H7 (cell line): ENCODE data around the gene BCAR3. TPM values are rescaled to one million over a fixed set of nuclear protein-coding genes. Genes with fewer than 3 reads are reported as not detected.

ENCODE experiments used
- DNase-seq: peaks from one replicate; pipeline ENCODE4 v3.0.0; 2012
- H3K27me3 ChIP-seq: 2 replicates; pipeline ENCODE4 v1.6.0; 2011; ENCODE audit warnings: mild to moderate bottlenecking, low read length; ENCODE audit not compliant: control insufficient read depth, insufficient read depth
- H3K36me3 ChIP-seq: replicated peaks from 2 replicates; pipeline ENCODE4 v1.5.1; 2011; ENCODE audit warnings: low read length; ENCODE audit not compliant: control insufficient read depth, insufficient read depth
- H3K4me3 ChIP-seq: 2 replicates; pipeline ENCODE4 v1.5.1; 2011; ENCODE audit warnings: low read depth, mild to moderate bottlenecking, control low read depth, low read length, moderate library complexity; ENCODE audit not compliant: insufficient read depth
- total RNA-seq: library from RNA; depleted of rRNA; stranded (reverse); fragments of >200 nt; shearing (Covaris generic); gene quantifications from 2 replicates; pipeline ENCODE4 v1.2.3, GENCODE V29; 2014; rRNA removed

The BCAR3 gene
- total RNA-seq, 1 experiment from 2014 or later, result 67.4 TPM

DNA sequence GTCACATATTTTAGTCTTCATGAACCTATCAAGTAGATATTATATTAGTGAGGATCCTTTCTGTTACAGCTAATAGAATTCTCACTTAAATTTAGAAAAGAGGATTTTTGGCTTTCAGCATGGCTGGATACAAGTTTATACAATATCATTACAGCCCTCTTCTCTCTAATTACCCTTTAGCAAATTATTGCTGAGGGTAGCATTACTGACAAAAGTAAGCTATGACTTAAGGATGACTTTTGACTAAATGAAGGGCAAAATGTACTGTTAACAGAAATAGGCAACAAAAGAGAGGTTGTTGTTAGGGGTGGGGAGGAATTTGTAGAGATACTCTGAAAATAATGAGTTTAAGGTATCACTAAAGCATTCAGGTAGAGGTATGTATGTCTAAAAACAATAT, 148.0 kb downstream of the BCAR3 start:
- no peak for DNase-seq
- Histone ChIP-seq H3K4me3 (no peak overlapping the region), H3K36me3 (no peaks in the 10 kb centered on the region; the same call in none of the 2 replicates), H3K27me3 (no peaks in the 10 kb centered on the region)

DNA sequence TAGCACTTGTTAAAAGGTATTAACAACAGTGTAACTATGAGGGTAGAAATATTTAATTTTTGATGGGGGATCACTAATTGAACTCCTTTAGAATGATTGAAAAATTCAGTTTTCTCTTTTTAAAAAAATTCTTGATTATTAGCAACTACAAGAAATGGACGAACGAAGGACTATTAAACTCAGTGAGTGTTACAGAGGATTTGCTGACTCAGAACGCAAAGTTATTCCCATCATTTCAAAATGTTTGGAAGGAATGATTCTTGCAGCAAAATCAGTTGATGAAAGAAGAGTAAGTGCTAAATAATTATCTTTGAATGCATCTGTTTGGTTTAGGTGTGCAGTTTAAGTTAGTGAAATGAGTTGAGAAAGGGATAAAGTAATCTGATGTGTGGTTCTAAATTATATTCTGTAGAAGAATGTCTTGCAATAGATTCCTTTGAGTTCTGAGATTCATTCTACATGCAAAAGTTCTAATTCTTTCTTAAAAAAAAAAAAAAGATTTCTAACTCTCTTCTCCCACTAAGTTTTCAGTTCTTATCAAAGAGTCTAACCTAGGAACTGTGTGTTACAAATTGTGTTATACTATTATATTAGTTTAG, 148.8 kb downstream of the BCAR3 start:
- Histone ChIP-seq H3K36me3 (no peaks in the 10 kb centered on the region; the same call in none of the 2 replicates), H3K4me3 (no peak overlapping the region), H3K27me3 (no peaks in the 10 kb centered on the region)
- no peak for DNase-seq

DNA sequence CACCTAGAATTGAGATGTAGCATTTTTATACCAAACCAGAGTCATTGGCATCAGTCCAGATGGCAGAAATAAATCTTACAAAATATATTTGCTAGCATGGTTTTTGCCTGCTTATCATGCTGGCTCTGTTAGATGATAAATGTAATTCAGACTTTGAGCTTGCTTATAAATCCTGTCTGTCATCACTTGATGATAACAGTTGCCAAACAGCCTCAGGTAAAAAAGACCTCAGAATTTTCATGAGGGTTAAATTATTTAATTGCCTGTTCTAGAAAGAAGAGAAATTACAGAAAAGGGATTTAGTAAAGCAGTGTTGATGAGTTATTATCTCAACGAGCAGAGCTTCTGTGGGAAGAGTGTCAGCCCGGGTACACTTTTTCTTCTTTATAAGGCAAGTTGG, 150.4 kb downstream of the BCAR3 start:
- Histone ChIP-seq H3K36me3 (no peaks in the 10 kb centered on the region; the same call in none of the 2 replicates), H3K27me3 (no peaks in the 10 kb centered on the region), H3K4me3 (no peak overlapping the region)
- no peak for DNase-seq

DNA sequence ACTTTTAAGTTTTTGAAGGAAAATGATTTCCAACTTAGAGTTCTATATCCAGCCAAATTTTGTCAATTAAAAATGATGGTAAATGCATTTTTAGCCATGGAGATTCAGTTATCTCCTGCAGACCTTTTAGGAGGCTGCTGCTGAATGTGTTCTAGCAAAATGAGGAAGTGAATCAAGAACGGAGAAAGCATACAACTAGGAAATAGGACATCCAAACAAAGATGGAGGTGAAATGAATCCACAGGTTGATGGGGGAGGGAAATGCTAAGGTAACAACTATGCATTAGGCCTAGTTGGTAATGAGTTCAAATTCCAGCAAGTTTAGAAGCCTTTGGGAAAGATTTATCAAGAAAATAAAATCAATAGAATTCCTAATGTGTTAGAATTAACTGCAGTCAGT, 153.2 kb downstream of the BCAR3 start:
- Histone ChIP-seq H3K27me3 (no peaks in the 10 kb centered on the region), H3K36me3 (no peaks in the 10 kb centered on the region; the same call in none of the 2 replicates), H3K4me3 (no peak overlapping the region)
- DNase-seq, result no peak

DNA sequence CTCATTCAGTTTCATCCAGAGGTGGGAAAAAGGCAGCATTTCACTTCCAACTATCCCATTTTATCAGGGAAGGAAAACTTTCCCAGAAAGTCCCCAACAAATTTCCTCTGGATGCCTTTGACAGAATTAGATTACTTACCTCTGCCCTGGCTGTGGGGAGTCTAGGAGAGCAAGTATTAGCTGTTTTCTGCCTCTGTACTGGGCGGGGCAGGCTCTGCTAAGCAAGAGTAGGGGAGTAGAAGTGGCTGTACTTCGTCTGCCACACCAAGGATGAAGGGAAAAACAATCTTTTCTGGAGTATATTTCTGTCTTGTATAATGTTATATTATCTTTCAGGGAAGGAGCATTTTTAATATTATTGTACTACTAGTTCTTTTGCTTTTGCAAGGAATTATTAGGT, 155.2 kb downstream of the BCAR3 start:
- no peaks in the 10 kb centered on the region for H3K27me3 ChIP-seq
- no peak overlapping the region for H3K4me3 ChIP-seq
- H3K36me3 ChIP-seq, result no peaks in the 10 kb centered on the region; the same call in 1 of the 2 replicates
- no peak for DNase-seq

DNA sequence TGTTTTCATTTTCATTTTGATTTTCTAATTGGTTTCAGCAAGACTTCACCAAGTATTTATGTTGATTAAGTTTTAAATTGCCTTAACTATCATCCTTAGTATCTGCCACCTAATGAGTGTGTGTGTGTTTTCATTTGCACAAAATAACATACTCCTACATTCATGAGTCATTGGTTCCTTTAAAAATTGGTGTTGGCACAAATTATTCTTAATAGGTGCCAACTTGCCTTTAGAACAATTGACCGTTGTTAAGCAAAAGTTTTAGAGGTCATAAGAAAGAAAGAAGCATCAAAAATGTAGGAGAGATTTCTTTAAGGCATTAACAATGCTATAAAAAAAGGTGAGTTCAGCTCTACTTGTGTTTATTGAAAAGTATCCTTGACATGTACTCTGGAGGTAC, 156.2 kb downstream of the BCAR3 start:
- Histone ChIP-seq H3K36me3 (no peaks in the 10 kb centered on the region; the same call in 1 of the 2 replicates), H3K4me3 (no peak overlapping the region), H3K27me3 (no peaks in the 10 kb centered on the region)
- no peak for DNase-seq

DNA sequence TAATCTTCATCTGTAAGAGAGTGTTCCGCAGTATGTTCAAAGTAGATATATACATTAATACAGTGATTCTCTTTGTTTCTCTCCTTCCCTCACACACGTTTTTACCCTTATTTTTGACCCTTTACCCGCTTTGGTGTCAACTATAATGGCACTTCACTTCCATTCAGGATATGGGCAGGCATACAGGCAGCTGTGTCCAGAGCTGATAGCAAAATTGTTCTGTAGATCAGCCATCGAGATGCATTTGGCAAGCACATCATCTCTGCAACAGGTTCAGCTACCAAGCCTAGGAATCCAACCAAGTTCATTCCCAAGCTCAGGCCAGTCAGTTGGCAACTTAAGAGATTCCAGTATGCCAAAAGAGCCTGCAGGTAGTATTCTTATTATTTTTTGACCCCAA, 158.9 kb downstream of the BCAR3 start:
- Histone ChIP-seq H3K4me3 (no peak overlapping the region), H3K27me3 (no peaks in the 10 kb centered on the region), H3K36me3 (no peaks in the 10 kb centered on the region; the same call in 1 of the 2 replicates)
- no peak for DNase-seq

DNA sequence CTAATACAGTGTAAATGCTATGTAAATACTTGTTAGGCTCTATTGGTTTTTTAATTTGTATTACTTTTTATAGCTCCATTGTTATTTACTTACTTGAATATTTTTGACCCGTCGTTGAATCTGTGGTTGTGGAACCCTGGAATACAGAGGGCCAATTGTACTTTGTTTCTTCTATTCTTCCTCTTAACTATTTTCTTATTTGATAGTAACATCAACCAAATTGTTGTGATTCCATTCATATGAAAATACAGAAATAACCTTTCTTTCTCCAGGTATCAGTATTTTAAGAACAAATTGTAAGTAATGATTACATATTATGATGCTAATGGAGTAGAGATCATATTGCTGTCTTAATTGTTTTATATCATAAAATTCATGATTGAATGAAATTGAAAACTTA, 160.0 kb downstream of the BCAR3 start:
- Histone ChIP-seq H3K36me3 (no peaks in the 10 kb centered on the region; the same call in 1 of the 2 replicates), H3K27me3 (no peaks in the 10 kb centered on the region), H3K4me3 (no peak overlapping the region)
- no peak for DNase-seq

DNA sequence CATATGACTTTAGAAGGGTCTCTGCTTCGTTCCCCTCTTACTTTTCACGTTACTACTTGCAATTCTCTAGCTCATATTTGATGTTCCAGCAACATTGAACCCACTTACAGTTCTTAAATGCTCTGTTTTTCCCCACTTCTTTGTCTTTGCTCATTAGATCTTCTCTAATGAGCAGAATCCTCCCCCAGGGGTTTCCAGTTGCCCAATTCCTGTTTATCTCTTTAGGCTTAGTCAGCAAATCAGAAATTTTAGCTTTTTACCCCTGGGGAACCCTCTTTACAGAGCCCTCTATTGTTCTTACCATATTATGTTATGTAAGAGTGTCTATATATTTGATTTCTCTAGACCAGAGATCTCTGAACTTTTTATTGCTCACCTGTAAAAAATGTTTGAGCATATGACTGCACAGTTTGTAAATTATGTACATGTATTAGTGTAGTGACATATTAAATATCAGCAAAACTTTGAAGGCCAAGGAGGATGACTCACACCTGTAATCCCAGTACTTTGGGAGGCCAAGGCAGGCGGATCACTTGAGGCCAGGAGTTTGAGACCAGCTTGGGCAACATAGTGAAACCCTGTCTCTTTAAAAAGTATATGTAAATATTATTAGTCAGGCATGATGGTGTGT, 162.3 kb downstream of the BCAR3 start:
- H3K36me3 ChIP-seq, result no peaks in the 10 kb centered on the region; the same call in 1 of the 2 replicates
- no peaks in the 10 kb centered on the region for H3K27me3 ChIP-seq
- H3K4me3 ChIP-seq, result no peak overlapping the region
- DNase-seq, result no peak

DNA sequence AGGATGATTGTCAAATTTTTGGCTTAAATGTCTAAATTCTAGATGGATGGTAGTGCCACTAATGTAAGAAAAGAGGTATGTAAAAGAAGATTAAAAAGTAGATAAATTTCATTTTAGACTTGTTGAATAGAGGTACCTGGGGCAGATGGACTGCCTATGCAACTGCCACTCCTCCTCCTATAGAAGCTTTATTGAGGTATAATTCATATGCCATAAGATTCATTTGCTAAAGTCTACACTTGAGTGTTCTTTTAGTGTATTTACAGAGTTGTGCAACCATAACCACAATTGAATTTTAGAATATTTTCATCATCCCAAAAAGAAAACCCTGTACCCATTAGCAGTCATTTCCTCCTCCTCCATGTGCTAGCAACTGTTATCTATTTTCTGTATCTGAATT, 163.1 kb downstream of the BCAR3 start:
- Histone ChIP-seq H3K27me3 (no peaks in the 10 kb centered on the region), H3K36me3 (no peaks in the 10 kb centered on the region; the same call in 1 of the 2 replicates), H3K4me3 (no peak overlapping the region)
- no peak for DNase-seq

DNA sequence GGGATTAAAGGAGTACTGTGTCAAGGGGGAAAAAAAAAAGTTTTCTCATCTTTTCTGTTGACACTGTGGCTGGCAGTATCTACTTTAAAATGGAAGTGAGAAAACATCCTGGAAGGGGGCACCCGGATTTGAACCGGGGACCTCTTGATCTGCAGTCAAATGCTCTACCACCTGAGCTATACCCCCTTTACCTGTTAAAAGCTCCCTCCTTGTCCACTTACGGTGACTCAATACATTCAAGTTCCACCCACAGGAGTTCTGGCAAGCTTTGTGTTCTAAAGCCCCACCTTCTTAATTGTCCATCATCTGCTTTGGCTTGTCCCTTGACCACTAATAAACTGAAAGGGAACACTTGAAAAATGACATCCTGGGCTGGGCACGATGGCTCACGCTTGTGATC, 165.5 kb downstream of the BCAR3 start:
- H3K27me3 ChIP-seq, result no peaks in the 10 kb centered on the region
- DNase-seq, result no peak

More for the DNA sequence above, 165.5 kb downstream of the BCAR3 start:
- H3K36me3 ChIP-seq, result no peaks in the 10 kb centered on the region; the same call in 1 of the 2 replicates
- no peak overlapping the region for H3K4me3 ChIP-seq

Other genes starting within 250 kb of the BCAR3 start
- gene FNBP1L, start 233.7 kb downstream of the BCAR3 start, total RNA-seq, result 92.2 and 129 TPM in 2 replicates
- 45.9 and 75.9 TPM in 2 replicates for gene DNTTIP2, start 197.4 kb upstream of the BCAR3 start, total RNA-seq
- gene GCLM, start 227.6 kb upstream of the BCAR3 start, total RNA-seq, result 19.9 and 20.0 TPM in 2 replicates